Peyer's patch (tissue), 4 donors: ENCODE results near the gene BST1. TPM values are rescaled to one million over a fixed set of nuclear protein-coding genes. Genes with fewer than 3 reads are reported as not detected.
"Not testable (repeated sequence)": the region's sequence is repeated elsewhere in the genome, so short reads cannot be mapped to it uniquely, and the experiment has no call there.

Experiments used
- DNase-seq, 3 donors: peaks; one replicate each; pipeline ENCODE4 v3.0.0-alpha.2; 2017 to 2019
- H3K27ac ChIP-seq, 4 donors: fragments of 200-600 bp; sonication (generic); one replicate each; pipeline ENCODE4 v1.5.1; 2016 to 2019
- H3K27me3 ChIP-seq, 2 donors: fragments of 200-600 bp; sonication (generic); one replicate each; pipeline ENCODE4 v1.5.1; 2019
- H3K36me3 ChIP-seq, 3 donors: fragments of 200-600 bp; sonication (generic); one replicate each; pipeline ENCODE4 v1.5.1; 2016 to 2019
- H3K4me1 ChIP-seq, 4 donors: fragments of 200-600 bp; sonication (generic); one replicate each; pipeline ENCODE4 v1.5.1; 2016 to 2019
- H3K4me3 ChIP-seq, 4 donors: fragments of 200-600 bp; sonication (generic); 1 replicate in 3 of 4; 2 replicates in 1 of 4; pipeline ENCODE4 v1.5.1; 2016 to 2019; ENCODE audit warnings: mild to moderate bottlenecking in 1 of 4
- H3K9me3 ChIP-seq, 4 donors: fragments of 200-600 bp; sonication (generic); one replicate each; pipeline ENCODE4 v1.5.1; 2016 to 2019; ENCODE audit warnings: mild to moderate bottlenecking in 1 of 4
- CTCF ChIP-seq, 6 experiments: fragments of 450-650 bp in 4 of 6; fragments of 200-600 bp in 2 of 6; sonication (generic) in 1 of 6; IDR thresholded peaks; one replicate each; pipeline ENCODE4 v1.5.1; 2017 to 2019; ENCODE audit warnings: antibody characterized with exemption in 6 of 6, mild to moderate bottlenecking in 3 of 6, moderate library complexity in 1 of 6
- POLR2A ChIP-seq, 2 donors: fragments of 450-650 bp; IDR thresholded peaks; one replicate each; pipeline ENCODE4 v1.5.1; 2017; ENCODE audit warnings: antibody characterized with exemption in 2 of 2, mild to moderate bottlenecking in 2 of 2, moderate library complexity in 2 of 2
- total RNA-seq, 4 donors: library from RNA; depleted of rRNA; stranded (reverse); fragments of >200 nt; gene quantifications; one replicate each; pipeline ENCODE4 v1.1.0, GENCODE V29; 2016

Gene BST1
- total RNA-seq, 4 donors from 2014 or later = 7.4 to 62.5 (median 40.2) TPM

- Histone ChIP-seq H3K27me3 (no peaks in the 10 kb centered on the region), H3K4me3 (no peak overlapping the region), H3K9me3 (no peaks in the 10 kb centered on the region), H3K4me1 (no peaks in the 10 kb centered on the region), H3K27ac (peak overlapping the region in 2 of 4 donors; percentile 53 to 60), H3K36me3 (no peaks in the 10 kb centered on the region)
- DNase-seq = no peak
- TF ChIP-seq CTCF (IDR thresholded peaks at IDR 0.05) (no peak), POLR2A (IDR thresholded peaks at IDR 0.05) (no peak)
Observed at GRCh38 chr4:15757054-15757453, 54.2 kb downstream of the BST1 start.

- Histone ChIP-seq H3K4me3 (no peak overlapping the region), H3K27me3 (no peaks in the 10 kb centered on the region), H3K36me3 (no peaks in the 10 kb centered on the region), H3K27ac (no peak overlapping the region), H3K4me1 (no peaks in the 10 kb centered on the region), H3K9me3 (no peaks in the 10 kb centered on the region)
- no peak for TF ChIP-seq CTCF (IDR thresholded peaks at IDR 0.05)
- no peak for TF ChIP-seq POLR2A (IDR thresholded peaks at IDR 0.05)
- no peak for DNase-seq
Observed at GRCh38 chr4:15758294-15758693, 55.4 kb downstream of the BST1 start.

GRCh38 chr4:15762460-15762859 lies 59.6 kb downstream of the BST1 start:
- not testable (repeated sequence) for H3K4me1 ChIP-seq, H3K27ac ChIP-seq, H3K36me3 ChIP-seq, DNase-seq, H3K27me3 ChIP-seq, H3K4me3 ChIP-seq, H3K9me3 ChIP-seq

GRCh38 chr4:15765391-15765790 lies 62.5 kb downstream of the BST1 start:
- peak overlapping the region in 1 of 4 donors; percentile 40 for H3K27ac ChIP-seq
- no peak for TF ChIP-seq CTCF (IDR thresholded peaks at IDR 0.05)
- no peak for DNase-seq
- H3K9me3 ChIP-seq = no peaks in the 10 kb centered on the region
- no peaks in the 10 kb centered on the region for H3K27me3 ChIP-seq
- H3K4me1 ChIP-seq = peaks cover 0 to 5% (median 2%) of the 10 kb centered on the region in 4 donors
- H3K4me3 ChIP-seq = no peak overlapping the region
- H3K36me3 ChIP-seq = no peaks in the 10 kb centered on the region

GRCh38 chr4:15765910-15766697 lies 63.2 kb downstream of the BST1 start:
- TF ChIP-seq CTCF (IDR thresholded peaks at IDR 0.05) = no peak
- TF ChIP-seq POLR2A (IDR thresholded peaks at IDR 0.05) = no peak
- peak overlapping the region in 1 of 4 donors; percentile 40 for H3K27ac ChIP-seq

GRCh38 chr4:15766821-15767220 lies 64.0 kb downstream of the BST1 start:
- TF ChIP-seq POLR2A (IDR thresholded peaks at IDR 0.05) (no peak), CTCF (IDR thresholded peaks at IDR 0.05) (no peak)
- Histone ChIP-seq H3K27ac (peak overlapping the region in 1 of 4 donors; percentile 50), H3K9me3 (no peaks in the 10 kb centered on the region)

More at GRCh38 chr4:15765910-15766697, 63.2 kb downstream of the BST1 start:
- no peaks in the 10 kb centered on the region for H3K27me3 ChIP-seq
- peaks cover 0 to 5% (median 3%) of the 10 kb centered on the region in 4 donors for H3K4me1 ChIP-seq
- peak in 2 of 3 donors; percentile 71 to 81 for DNase-seq
- H3K9me3 ChIP-seq = no peaks in the 10 kb centered on the region
- H3K36me3 ChIP-seq = no peaks in the 10 kb centered on the region
- H3K4me3 ChIP-seq = no peak overlapping the region

More at GRCh38 chr4:15766821-15767220, 64.0 kb downstream of the BST1 start:
- H3K4me1 ChIP-seq = peaks cover 0 to 8% (median 5%) of the 10 kb centered on the region in 4 donors
- H3K36me3 ChIP-seq = no peaks in the 10 kb centered on the region
- H3K4me3 ChIP-seq = no peak overlapping the region
- DNase-seq = no peak
- no peaks in the 10 kb centered on the region for H3K27me3 ChIP-seq
